GM23338 (cell line): ENCODE measurements around the gene ADAM11. TPM values are rescaled to one million over a fixed set of nuclear protein-coding genes. Genes with fewer than 3 reads are reported as not detected.

Source experiments
- ATAC-seq: fragments of 200-7000 bp; cut with Tn5 transposase; 3 replicates; pipeline ENCODE4 v1.9.1; 2020
- DNase-seq: peaks from one replicate; pipeline ENCODE4 v3.0.0-alpha.2; 2015; ENCODE audit warnings: low spot score
- H2AFZ ChIP-seq: fragments of 200-600 bp; sonication (generic); 2 replicates; pipeline ENCODE4 v1.8.0; 2016; ENCODE audit warnings: antibody characterized with exemption, mild to moderate bottlenecking, moderate library complexity
- H3F3A ChIP-seq: fragments of 200-600 bp; sonication (generic); replicated peaks from 2 replicates; pipeline ENCODE4 v1.8.0; 2017; ENCODE audit warnings: antibody characterized with exemption, mixed run types, low read depth
- H3K27ac ChIP-seq: fragments of 200-600 bp; sonication (generic); 2 replicates; pipeline ENCODE4 v1.6.1; 2016; ENCODE audit warnings: low read depth
- H3K27me3 ChIP-seq: fragments of 200-600 bp; sonication (generic); 2 replicates; pipeline ENCODE4 v1.8.0; 2016; ENCODE audit warnings: mild to moderate bottlenecking, mixed run types, moderate library complexity; ENCODE audit not compliant: insufficient read depth
- H3K36me3 ChIP-seq: fragments of 200-600 bp; sonication (generic); 2 replicates; pipeline ENCODE4 v1.8.0; 2016; ENCODE audit warnings: mild to moderate bottlenecking; ENCODE audit not compliant: insufficient read depth
- H3K4me1 ChIP-seq: fragments of 200-600 bp; sonication (generic); 2 replicates; pipeline ENCODE4 v1.8.0; 2016; ENCODE audit warnings: mild to moderate bottlenecking, moderate library complexity; ENCODE audit not compliant: insufficient read depth
- H3K4me2 ChIP-seq: fragments of 200-600 bp; sonication (generic); 2 replicates; pipeline ENCODE4 v1.7.1; 2017; ENCODE audit warnings: mixed run types
- H3K4me3 ChIP-seq: fragments of 200-600 bp; sonication (generic); 2 replicates; pipeline ENCODE4 v1.6.1; 2016; ENCODE audit warnings: mixed run types
- H3K79me2 ChIP-seq: fragments of 200-600 bp; sonication (generic); replicated peaks from 2 replicates; pipeline ENCODE4 v1.8.0; 2017; ENCODE audit warnings: mild to moderate bottlenecking; ENCODE audit not compliant: insufficient read depth
- H3K9me2 ChIP-seq: fragments of 200-600 bp; sonication (generic); 2 replicates; pipeline ENCODE4 v1.8.0; 2017; ENCODE audit not compliant: insufficient read depth
- H4K20me1 ChIP-seq: fragments of 200-600 bp; sonication (generic); replicated peaks from 2 replicates; pipeline ENCODE4 v1.8.0; 2017; ENCODE audit warnings: mild to moderate bottlenecking; ENCODE audit not compliant: insufficient read depth
- H3K27ac Mint-ChIP-seq: 2 replicates; pipeline ENCODE4 v1.8.0; 2020; ENCODE audit warnings: inconsistent platforms, mild to moderate bottlenecking, moderate library complexity, mixed read lengths
- H3K27me3 Mint-ChIP-seq: 3 replicates; pipeline ENCODE4 v1.8.0; 2022; ENCODE audit warnings: low read depth, mild to moderate bottlenecking, moderate library complexity, mixed read lengths, inconsistent platforms; ENCODE audit not compliant: insufficient read depth, poor library complexity
- H3K36me3 Mint-ChIP-seq: 3 replicates; pipeline ENCODE4 v1.8.0; 2021; ENCODE audit warnings: low read depth, mild to moderate bottlenecking, inconsistent platforms, moderate library complexity, mixed read lengths
- H3K4me1 Mint-ChIP-seq: 3 replicates; pipeline ENCODE4 v1.8.0; 2020; ENCODE audit warnings: mild to moderate bottlenecking, inconsistent platforms, mixed read lengths
- H3K4me3 Mint-ChIP-seq: 3 replicates; pipeline ENCODE4 v1.8.0; 2021; ENCODE audit warnings: moderate library complexity, mild to moderate bottlenecking, inconsistent platforms, mixed read lengths
- H3K9me3 Mint-ChIP-seq: 3 replicates; pipeline ENCODE4 v1.8.0; 2020; ENCODE audit warnings: moderate library complexity, mild to moderate bottlenecking, inconsistent platforms, mixed read lengths
- CREB1 ChIP-seq: fragments of 250-450 bp; sonication (Bioruptor Pico); IDR thresholded peaks from 2 replicates; pipeline ENCODE4 v1.5.0; 2020; ENCODE audit warnings: low read depth, mild to moderate bottlenecking, moderate library complexity
- CTCF ChIP-seq, 2 experiments: fragments of 200-600 bp in 1 of 2; sonication (generic) in 1 of 2; conservative IDR thresholded peaks; 2 replicates each; pipeline versions ENCODE4 v1.5.1 to v1.6.1; 2016 to 2017; ENCODE audit warnings: antibody characterized with exemption in 2 of 2, low read depth in 2 of 2, mild to moderate bottlenecking in 2 of 2, moderate library complexity in 1 of 2
- EZH2 ChIP-seq: fragments of 200-600 bp; sonication (generic); IDR thresholded peaks from one replicate; pipeline ENCODE4 v1.8.0; 2017; ENCODE audit warnings: antibody characterized with exemption, mild to moderate bottlenecking, low read depth; ENCODE audit not compliant: unreplicated experiment
- EZH2phosphoT487 ChIP-seq: fragments of 200-600 bp; sonication (generic); IDR thresholded peaks from one replicate; pipeline ENCODE4 v1.8.1; 2018; ENCODE audit warnings: antibody characterized with exemption; ENCODE audit not compliant: unreplicated experiment
- JUNB ChIP-seq: IDR thresholded peaks from one replicate; pipeline ENCODE4 v1.6.1; 2016; ENCODE audit warnings: antibody characterized with exemption; ENCODE audit not compliant: unreplicated experiment
- NANOG ChIP-seq: IDR thresholded peaks from 2 replicates; pipeline ENCODE4 v1.6.1; 2016; ENCODE audit warnings: antibody characterized with exemption, borderline replicate concordance
- POLR2AphosphoS5 ChIP-seq: IDR thresholded peaks from 2 replicates; pipeline ENCODE4 v1.6.1; 2016; ENCODE audit warnings: antibody characterized with exemption, low read depth
- REST ChIP-seq: IDR thresholded peaks from one replicate; pipeline ENCODE4 v1.6.1; 2018; ENCODE audit warnings: antibody characterized with exemption; ENCODE audit not compliant: unreplicated experiment
- STAT1 ChIP-seq: IDR thresholded peaks from one replicate; pipeline ENCODE4 v1.6.1; 2016; ENCODE audit warnings: antibody characterized with exemption; ENCODE audit not compliant: unreplicated experiment
- ZNF114 ChIP-seq: fragments of 250-450 bp; sonication (Bioruptor Pico); IDR thresholded peaks from 2 replicates; pipeline ENCODE4 v1.5.0; 2020; ENCODE audit warnings: mild to moderate bottlenecking, moderate library complexity
- ZNF331 ChIP-seq: fragments of 250-450 bp; sonication (Bioruptor Pico); IDR thresholded peaks from 2 replicates; pipeline ENCODE4 v1.5.0; 2020; ENCODE audit warnings: low read depth, mild to moderate bottlenecking, moderate library complexity
- polyA plus RNA-seq: library from polyadenylated mRNA; unstranded; fragments of >200 nt; fragmentation: Nextera tagmentation; extraction: Ambion mirVana; gene quantifications from 2 replicates; pipeline ENCODE4 v1.2.1, GENCODE V29; 2016
- total RNA-seq: library from RNA; depleted of rRNA; stranded (reverse); fragments of >200 nt; shearing (Covaris generic); gene quantifications from 2 replicates; pipeline ENCODE4 v1.2.3, GENCODE V29; 2014

ADAM11 gene
- total and polyA plus RNA-seq, 2 experiments from 2014 or later = 0.55 to 4.7 TPM

GRCh38 chr17:44734272-44734671 is 24.5 kb upstream of the ADAM11 start:
- Histone ChIP-seq H3K79me2 (no peaks in the 10 kb centered on the region), H3K36me3 (no peaks in the 10 kb centered on the region; the same call in 1 of the 2 replicates), H3K4me3 (no peak overlapping the region), H3K27ac (no peak overlapping the region), H3K4me2 (no peak overlapping the region), H3K27me3 (no peaks in the 10 kb centered on the region), H3F3A (0 out of 2 replicates have a peak, but pooled peaks cover 12% of the 10 kb centered on the region), H3K9me2 (no peaks in the 10 kb centered on the region), H4K20me1 (no peaks in the 10 kb centered on the region; the same call in 1 of the 2 replicates), H3K4me1 (peaks cover 12% of the 10 kb centered on the region; the same call in 1 of the 2 replicates), H2AFZ (no peak overlapping the region)
- peaks cover 21% of the 10 kb centered on the region for H3K4me1 Mint-ChIP-seq
- H3K9me3 Mint-ChIP-seq = no peaks in the 10 kb centered on the region; the same call in 2 of the 3 replicates
- no peak for TF ChIP-seq REST
- H3K27me3 Mint-ChIP-seq = peaks cover 5% of the 10 kb centered on the region
- H3K36me3 Mint-ChIP-seq = peaks cover 73% of the 10 kb centered on the region
- H3K27ac Mint-ChIP-seq = no peak overlapping the region
- no peak overlapping the region; the same call in 2 of the 3 replicates for H3K4me3 Mint-ChIP-seq
- DNase-seq (no peak), ATAC-seq (no peak)

GRCh38 chr17:44736551-44737240 is 22.1 kb upstream of the ADAM11 start:
- H3K4me3 ChIP-seq = no peak overlapping the region
- H2AFZ ChIP-seq = no peak overlapping the region
- H3K27me3 ChIP-seq = no peaks in the 10 kb centered on the region
- H3K4me3 Mint-ChIP-seq = no peak overlapping the region
- H4K20me1 ChIP-seq = no peaks in the 10 kb centered on the region; the same call in 1 of the 2 replicates
- TF ChIP-seq ZNF331 (CRISPR knock-in tag) (no peak), CTCF (conservative IDR thresholded peaks at IDR 0.05; ENCODE audit: low read depth in 2 of 2) (no peak), EZH2 (no peak), POLR2AphosphoS5 (no peak), EZH2phosphoT487 (no peak), NANOG (no peak), CREB1 (CRISPR knock-in tag) (no peak), ZNF114 (CRISPR knock-in tag) (no peak), REST (no peak), JUNB (no peak), STAT1 (no peak)
- H3K4me2 ChIP-seq = no peak overlapping the region
- DNase-seq (no peak), ATAC-seq (no peak)
- H3K27ac ChIP-seq = no peak overlapping the region
- H3K4me1 ChIP-seq = peaks cover 12% of the 10 kb centered on the region; the same call in 1 of the 2 replicates
- peaks cover 21% of the 10 kb centered on the region for H3K4me1 Mint-ChIP-seq
- H3K36me3 ChIP-seq = no peaks in the 10 kb centered on the region; the same call in 1 of the 2 replicates
- 0 out of 2 replicates have a peak, but pooled peaks cover 12% of the 10 kb centered on the region for H3F3A ChIP-seq
- H3K9me2 ChIP-seq = no peaks in the 10 kb centered on the region
- no peaks in the 10 kb centered on the region; the same call in 2 of the 3 replicates for H3K9me3 Mint-ChIP-seq
- peaks cover 66% of the 10 kb centered on the region for H3K36me3 Mint-ChIP-seq
- H3K79me2 ChIP-seq = no peaks in the 10 kb centered on the region
- H3K27ac Mint-ChIP-seq = no peak overlapping the region
- H3K27me3 Mint-ChIP-seq = peaks cover 10% of the 10 kb centered on the region
